Measurements from ENCODE around the gene FAM151A. TPM values are rescaled to one million over a fixed set of nuclear protein-coding genes. Genes with fewer than 3 reads are reported as not detected.

The FAM151A gene
- 9.8 and 15.7 TPM in 2 replicates for total RNA-seq
- 5.0 and 13.5 TPM in 2 replicates for polyA plus RNA-seq

GRCh38 chr1:54623216-54624007 lies at the start of gene FAM151A:
Gene FAM151A, minus strand, starts transcription at chr1:54623525. Its CDS starts 130 bp downstream, at chr1:54623395.
- Histone ChIP-seq H3K9me3 (ENCODE audit: low read depth) (no peaks in the 10 kb centered on the region), H3K36me3 (replicated peaks; ENCODE audit: insufficient read depth, low read depth) (no peaks in the 10 kb centered on the region), H3K4me3 (no peak within 1 kb of the TSS), H3K27me3 (no peaks in the 10 kb centered on the region), H4K20me1 (ENCODE audit: insufficient read depth, poor library complexity, severe bottlenecking) (no peaks in the 10 kb centered on the region), H3K4me1 (ENCODE audit: insufficient read depth) (peaks cover 9% of the 10 kb centered on the region), H3K79me2 (no peaks in the 10 kb centered on the region), H3K27ac (peak within 1 kb of the TSS; percentile 9), H2AFZ (no peak within 1 kb of the TSS), H3K9me2 (replicated peaks; ENCODE audit: insufficient read depth) (no peaks in the 10 kb centered on the region), H3K4me2 (peak within 1 kb of the TSS; percentile 34)
- TF ChIP-seq CTCF (IDR thresholded peaks at IDR 0.05; ENCODE audit: poor library complexity), result no peak
- TF ChIP-seq EZH2 (IDR thresholded peaks at IDR 0.05; ENCODE audit: borderline replicate concordance), result no peak
- no peak for TF ChIP-seq EZH2phosphoT487 (IDR thresholded peaks at IDR 0.05; ENCODE audit: low read depth, severe bottlenecking, unreplicated experiment)
- WGBS (ENCODE audit: low lambda C conversion rate, missing lambda C conversion rate), result 54% methylated on average over 17 of the region's 18 CpGs
- peak; percentile 32 for DNase-seq (ENCODE audit: low spot score)

- Histone ChIP-seq H3K9me3 (ENCODE audit: low read depth) (no peaks in the 10 kb centered on the region), H4K20me1 (ENCODE audit: insufficient read depth, poor library complexity, severe bottlenecking) (no peaks in the 10 kb centered on the region), H3K9me2 (replicated peaks; ENCODE audit: insufficient read depth) (no peaks in the 10 kb centered on the region), H3K27me3 (no peaks in the 10 kb centered on the region), H2AFZ (no peak overlapping the region), H3K79me2 (no peaks in the 10 kb centered on the region), H3K4me2 (no peak overlapping the region), H3K36me3 (replicated peaks; ENCODE audit: insufficient read depth, low read depth) (no peaks in the 10 kb centered on the region), H3K4me3 (no peak overlapping the region), H3K27ac (no peak overlapping the region), H3K4me1 (ENCODE audit: insufficient read depth) (no peaks in the 10 kb centered on the region)
- DNase-seq (ENCODE audit: low spot score), result peak; percentile 76
- TF ChIP-seq EZH2phosphoT487 (IDR thresholded peaks at IDR 0.05; ENCODE audit: low read depth, severe bottlenecking, unreplicated experiment) (no peak), CTCF (IDR thresholded peaks at IDR 0.05; ENCODE audit: poor library complexity) (peak; percentile 71)
- WGBS (ENCODE audit: low lambda C conversion rate, missing lambda C conversion rate), result 33% methylated on average over 6 of the region's 6 CpGs
Measured at GRCh38 chr1:54671985-54672608, 48.8 kb upstream of the FAM151A start.

GRCh38 chr1:54668567-54668966 lies 45.2 kb upstream of the FAM151A start:
- whole genome bisulfite sequencing (ENCODE audit: low lambda C conversion rate, missing lambda C conversion rate), result 86% methylated on average over 2 of the region's 2 CpGs
- no peak overlapping the region for H3K4me3 ChIP-seq
- H3K9me2 ChIP-seq (replicated peaks; ENCODE audit: insufficient read depth), result no peaks in the 10 kb centered on the region
- H3K36me3 ChIP-seq (replicated peaks; ENCODE audit: insufficient read depth, low read depth), result no peaks in the 10 kb centered on the region
- H3K79me2 ChIP-seq, result no peaks in the 10 kb centered on the region
- no peak overlapping the region for H2AFZ ChIP-seq
- H3K27ac ChIP-seq, result no peak overlapping the region
- no peaks in the 10 kb centered on the region for H3K27me3 ChIP-seq
- no peaks in the 10 kb centered on the region for H3K9me3 ChIP-seq (ENCODE audit: low read depth)
- DNase-seq (ENCODE audit: low spot score), result no peak
- no peaks in the 10 kb centered on the region for H3K4me1 ChIP-seq (ENCODE audit: insufficient read depth)
- TF ChIP-seq CTCF (IDR thresholded peaks at IDR 0.05; ENCODE audit: poor library complexity) (no peak), EZH2 (IDR thresholded peaks at IDR 0.05; ENCODE audit: borderline replicate concordance) (no peak), EZH2phosphoT487 (IDR thresholded peaks at IDR 0.05; ENCODE audit: low read depth, severe bottlenecking, unreplicated experiment) (no peak)
- no peaks in the 10 kb centered on the region for H4K20me1 ChIP-seq (ENCODE audit: insufficient read depth, poor library complexity, severe bottlenecking)
- H3K4me2 ChIP-seq, result no peak overlapping the region
